CD4-positive, alpha-beta T cell treated with Interferon gamma for 1 hour (primary cell): ENCODE results near the gene GLB1L.
"Not testable (repeated sequence)": the region's sequence is repeated elsewhere in the genome, so short reads cannot be mapped to it uniquely, and the experiment has no call there.

Experiments
- DNase-seq: peaks from one replicate; pipeline ENCODE4 v3.0.0-alpha.2; 2020

GLB1L gene

GRCh38 chr2:219205165-219205538 lies 40.1 kb downstream of the GLB1L start:
- DNase-seq, result no peak

DNA sequence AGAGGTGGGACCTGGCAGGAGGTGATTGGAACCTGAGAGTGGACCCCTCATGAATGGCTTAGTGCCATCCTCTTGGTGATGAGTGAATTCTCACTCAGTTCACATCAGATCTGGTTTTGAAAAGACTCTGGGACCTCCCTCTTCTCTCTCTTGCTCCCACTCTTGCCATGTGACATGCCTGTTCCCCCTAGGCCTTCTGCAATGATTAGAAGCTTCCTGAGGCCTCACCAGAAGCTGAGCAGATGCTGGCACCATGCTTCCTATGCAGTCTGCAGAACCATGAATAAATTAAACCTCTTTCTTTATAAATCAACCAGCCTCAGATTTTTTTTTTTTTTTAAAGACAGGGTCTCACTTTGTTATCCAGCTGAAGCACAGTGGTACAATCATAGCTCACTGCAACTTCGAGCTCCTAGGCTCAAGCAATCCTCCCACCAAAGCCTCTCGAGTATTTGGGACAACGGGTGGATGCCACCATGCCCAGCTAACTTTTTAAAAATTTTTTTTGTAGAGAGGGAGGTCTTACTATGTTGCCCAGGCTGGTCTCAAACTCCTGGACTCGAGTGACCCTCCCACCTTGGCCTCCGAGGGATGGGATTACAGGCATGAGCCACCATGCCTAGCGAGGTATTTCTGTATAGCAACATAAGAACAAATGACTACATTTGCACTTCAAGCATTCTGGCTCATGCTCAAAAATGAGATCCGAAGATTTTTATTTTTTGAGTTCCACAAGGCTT lies 40.6 kb downstream of the GLB1L start:
- DNase-seq, result no peak

- DNase-seq, result not testable (repeated sequence)
Measured at GRCh38 chr2:219201331-219201730, 43.9 kb downstream of the GLB1L start.

DNA sequence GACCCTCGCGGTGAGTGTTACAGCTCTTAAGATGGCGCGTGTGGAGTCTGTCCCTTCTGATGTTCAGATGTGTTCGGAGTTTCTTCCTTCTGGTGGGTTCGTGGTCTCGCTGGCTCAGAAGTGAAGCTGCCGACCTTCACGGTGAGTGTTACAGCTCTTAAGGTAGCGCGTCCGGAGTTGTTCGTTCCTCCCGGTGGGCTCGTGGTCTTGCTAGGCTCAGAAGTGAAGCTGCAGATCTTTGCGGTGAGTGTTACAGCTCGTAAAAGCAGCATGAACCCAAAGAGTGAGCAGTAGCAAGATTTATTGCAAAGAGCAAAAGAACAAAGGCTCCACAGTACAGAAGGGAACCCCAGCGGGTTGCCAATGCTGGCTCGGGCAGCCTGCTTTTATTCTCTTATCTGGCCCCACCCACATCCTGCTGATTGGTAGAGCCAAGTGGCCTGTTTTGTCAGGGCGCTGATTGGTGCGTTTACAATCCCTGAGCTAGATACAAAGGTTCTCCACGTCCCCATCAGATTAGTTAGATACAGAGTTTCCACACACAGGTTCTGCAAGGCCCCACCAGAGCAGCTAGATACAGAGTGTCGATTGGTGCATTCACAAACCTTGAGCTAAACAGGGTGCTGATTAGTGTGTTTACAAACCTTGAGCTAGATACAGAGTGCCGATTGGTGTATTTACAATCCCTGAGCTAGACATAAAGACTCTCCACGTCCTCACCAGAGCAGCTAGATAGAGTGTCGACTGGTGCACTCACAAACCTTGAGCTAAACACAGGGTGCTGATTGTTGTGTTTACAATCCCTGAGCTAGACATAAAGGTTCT lies 44.5 kb downstream of the GLB1L start:
- DNase-seq, result peak; percentile 29

GRCh38 chr2:219199470-219200211 lies 45.6 kb downstream of the GLB1L start:
- DNase-seq, result no peak

DNA sequence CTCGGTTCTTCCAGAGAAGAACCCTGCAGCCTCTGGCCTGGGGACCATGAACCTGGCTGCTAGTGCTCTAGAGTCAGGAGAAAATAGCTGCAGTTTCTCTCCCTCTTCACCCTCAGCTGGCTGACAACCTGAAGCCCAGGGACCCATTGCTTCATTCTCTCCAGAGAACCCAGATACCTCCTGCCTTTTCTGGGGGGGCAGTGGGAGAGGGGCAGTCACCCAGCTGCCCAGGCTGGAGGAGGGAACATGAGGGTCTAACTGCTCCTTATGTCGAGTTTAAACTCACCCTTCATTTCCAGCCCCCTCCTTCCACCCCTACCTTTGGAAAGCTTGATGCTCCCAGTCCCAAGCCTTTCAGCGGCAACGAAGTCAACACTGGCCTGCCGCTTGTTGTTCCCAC lies 46.3 kb downstream of the GLB1L start:
- DNase-seq, result no peak

DNA sequence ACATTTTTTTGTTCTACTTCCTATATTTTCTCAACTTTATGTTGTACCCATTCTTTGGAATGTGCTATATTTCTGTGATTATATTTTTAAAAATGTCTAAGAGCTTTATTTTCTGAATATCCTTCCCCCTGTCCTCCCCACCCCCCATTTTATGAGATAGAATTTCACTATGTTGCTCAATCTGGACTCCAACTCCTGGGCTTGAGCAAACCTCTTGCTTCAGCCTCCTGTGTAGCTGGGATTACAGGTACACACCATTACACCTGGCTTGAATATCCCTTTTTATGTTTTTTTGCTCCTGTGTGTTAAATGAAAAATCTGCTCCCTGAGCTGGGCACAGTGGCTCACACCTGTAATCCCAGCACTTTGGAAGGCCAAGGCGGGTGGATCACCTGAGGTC lies 47.9 kb downstream of the GLB1L start:
- DNase-seq, result no peak

GRCh38 chr2:219186754-219187456 lies 58.3 kb downstream of the GLB1L start:
- DNase-seq, result no peak
